Skeletal muscle tissue (tissue), 4 donors: ENCODE data around the gene NTNG1. TPM values are rescaled to one million over a fixed set of nuclear protein-coding genes. Genes with fewer than 3 reads are reported as not detected.

Experiments used
- H3K27ac ChIP-seq: one replicate; pipeline ENCODE4 v1.7.0; 2013; ENCODE audit warnings: mild to moderate bottlenecking, low read depth, low read length, inconsistent platforms
- H3K27me3 ChIP-seq, 3 donors: one replicate each; pipeline ENCODE4 v1.7.0; 2013; ENCODE audit warnings: low read length in 3 of 3; ENCODE audit not compliant: control insufficient read depth in 3 of 3, insufficient read depth in 3 of 3
- H3K36me3 ChIP-seq, 3 donors: one replicate each; pipeline ENCODE4 v1.7.0; 2013; ENCODE audit warnings: low read length in 3 of 3; ENCODE audit not compliant: control insufficient read depth in 3 of 3, insufficient read depth in 3 of 3
- H3K4me1 ChIP-seq, 3 donors: one replicate each; pipeline ENCODE4 v1.7.0; 2013; ENCODE audit warnings: low read length in 3 of 3, mild to moderate bottlenecking in 3 of 3; ENCODE audit not compliant: control insufficient read depth in 3 of 3, insufficient read depth in 3 of 3
- H3K4me3 ChIP-seq, 3 donors: one replicate each; pipeline ENCODE4 v1.7.0; 2013; ENCODE audit warnings: low read length in 3 of 3
- H3K9ac ChIP-seq, 3 donors: one replicate each; pipeline ENCODE4 v1.7.0; 2013; ENCODE audit warnings: low read length in 3 of 3, mild to moderate bottlenecking in 3 of 3, moderate library complexity in 2 of 3, low read depth in 1 of 3
- H3K9me3 ChIP-seq, 3 donors: one replicate each; pipeline ENCODE4 v1.7.0; 2013; ENCODE audit warnings: low read length in 3 of 3; ENCODE audit not compliant: control insufficient read depth in 3 of 3
- total RNA-seq: library from RNA; depleted of rRNA; stranded (reverse); fragments of >200 nt; gene quantifications from one replicate; pipeline ENCODE4 v1.2.3, GENCODE V29; 2014
- donor health status: Osteomylitis.

The NTNG1 gene
- total RNA-seq, 1 donor from 2014 or later = 8.4 TPM

DNA sequence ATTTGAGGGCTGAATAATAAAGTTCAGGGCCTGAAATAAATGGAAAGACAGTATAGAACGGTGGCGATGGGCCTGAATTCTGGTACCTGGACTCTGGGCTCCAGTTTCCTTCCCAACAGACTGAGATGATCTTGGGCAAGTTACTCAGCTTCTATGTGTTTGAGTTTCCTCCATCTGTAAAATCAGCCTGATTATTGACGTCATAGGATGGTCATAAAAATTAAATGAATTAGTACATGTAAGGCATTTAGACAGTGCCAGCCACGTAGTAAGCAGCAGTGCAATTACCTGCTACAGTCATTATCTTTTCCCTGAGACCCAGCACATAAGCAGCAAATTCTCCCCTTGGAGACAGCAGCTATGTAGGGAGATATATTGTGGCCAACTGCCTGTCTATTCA is 260.9 kb downstream of the NTNG1 start:
- Histone ChIP-seq H3K27me3 (no peaks in the 10 kb centered on the region), H3K9ac (no peak overlapping the region), H3K9me3 (no peaks in the 10 kb centered on the region), H3K4me1 (no peaks in the 10 kb centered on the region), H3K27ac (no peak overlapping the region), H3K36me3 (no peaks in the 10 kb centered on the region), H3K4me3 (no peak overlapping the region)

DNA sequence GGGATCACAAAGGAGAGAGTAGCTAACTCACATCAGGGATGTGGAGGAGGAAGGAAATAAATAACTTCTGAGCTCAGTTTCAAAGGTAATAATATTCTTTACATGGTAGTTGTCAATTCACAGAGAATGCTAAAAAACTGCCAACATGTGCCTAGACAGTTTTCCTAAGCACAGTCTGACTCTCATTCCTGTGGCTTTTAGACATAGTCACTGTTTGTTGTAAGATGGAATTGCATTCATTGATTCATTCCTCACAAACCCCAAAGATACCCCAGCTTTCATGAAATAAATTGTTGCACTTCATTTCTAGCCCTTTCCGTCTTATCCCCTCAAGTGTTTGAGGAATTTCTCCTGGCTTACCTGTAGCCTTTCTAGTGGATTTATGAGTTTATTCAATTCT is 263.9 kb downstream of the NTNG1 start:
- Histone ChIP-seq H3K9ac (no peak overlapping the region), H3K27ac (no peak overlapping the region), H3K27me3 (no peaks in the 10 kb centered on the region)

DNA sequence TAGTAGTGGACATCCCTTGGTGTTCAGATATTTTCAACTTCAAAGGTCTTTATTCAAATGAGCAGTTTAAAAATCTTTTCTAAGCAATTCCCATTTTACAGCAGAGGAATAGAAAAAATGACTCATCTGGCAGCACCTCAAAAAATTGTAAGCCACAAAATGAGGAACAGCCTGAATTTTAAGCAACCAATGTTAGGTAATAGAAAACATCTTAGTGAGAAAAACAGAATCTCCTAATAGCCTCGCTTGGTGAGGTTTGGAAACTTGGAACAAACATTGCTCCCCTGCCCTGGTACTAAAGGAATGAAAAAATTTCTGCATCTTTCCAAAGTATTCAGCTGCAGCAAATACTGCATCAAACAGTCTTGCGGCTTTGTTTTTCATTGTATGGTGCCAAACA is 264.4 kb downstream of the NTNG1 start:
- Histone ChIP-seq H3K27me3 (no peaks in the 10 kb centered on the region), H3K27ac (no peak overlapping the region), H3K4me1 (no peaks in the 10 kb centered on the region), H3K36me3 (no peaks in the 10 kb centered on the region), H3K9ac (no peak overlapping the region), H3K4me3 (no peak overlapping the region), H3K9me3 (no peaks in the 10 kb centered on the region)

More for the DNA sequence above, 263.9 kb downstream of the NTNG1 start:
- H3K4me3 ChIP-seq = no peak overlapping the region
- no peaks in the 10 kb centered on the region for H3K4me1 ChIP-seq
- no peaks in the 10 kb centered on the region for H3K9me3 ChIP-seq
- H3K36me3 ChIP-seq = no peaks in the 10 kb centered on the region

DNA sequence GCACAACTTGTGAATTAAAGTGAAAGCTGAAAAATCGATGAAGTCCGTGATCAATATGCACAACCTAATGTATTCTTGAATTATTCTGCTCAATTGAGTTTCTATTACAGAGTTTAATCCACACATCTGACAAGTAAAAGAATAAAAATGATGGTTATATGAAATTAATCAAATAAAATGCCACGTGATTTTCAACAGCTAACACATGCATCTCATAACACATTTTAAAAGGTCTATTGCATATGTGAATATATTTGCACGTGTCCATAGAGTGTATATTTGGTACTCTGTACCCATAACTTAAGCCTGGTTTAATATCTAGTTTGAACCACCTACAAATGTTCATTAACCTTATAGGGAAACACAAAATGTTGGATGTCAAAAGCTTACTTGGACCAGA is 266.2 kb downstream of the NTNG1 start:
- Histone ChIP-seq H3K36me3 (no peaks in the 10 kb centered on the region), H3K4me3 (no peak overlapping the region), H3K27ac (no peak overlapping the region), H3K9ac (no peak overlapping the region), H3K4me1 (no peaks in the 10 kb centered on the region), H3K27me3 (no peaks in the 10 kb centered on the region), H3K9me3 (no peaks in the 10 kb centered on the region)

DNA sequence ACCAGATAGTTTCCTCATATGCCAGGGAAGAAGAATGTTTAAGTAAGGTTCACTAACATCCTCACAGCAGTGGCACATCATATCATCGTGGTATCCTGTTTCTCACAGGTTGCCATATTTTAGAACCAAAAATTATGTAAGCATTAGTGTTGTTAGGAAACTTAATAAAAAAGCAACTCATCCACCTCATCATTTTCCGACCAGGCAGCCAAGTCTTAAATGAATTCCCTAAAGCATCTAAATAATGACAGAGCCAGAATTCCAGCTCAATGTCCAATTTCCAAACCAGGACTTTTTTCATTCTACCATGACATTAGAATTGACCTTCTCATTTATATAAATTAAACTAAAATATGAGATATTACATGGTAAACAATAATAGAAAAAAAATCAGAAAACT is 272.7 kb downstream of the NTNG1 start:
- Histone ChIP-seq H3K4me1 (no peaks in the 10 kb centered on the region), H3K27ac (no peak overlapping the region), H3K4me3 (no peak overlapping the region), H3K9me3 (no peaks in the 10 kb centered on the region), H3K36me3 (no peaks in the 10 kb centered on the region), H3K27me3 (no peaks in the 10 kb centered on the region), H3K9ac (no peak overlapping the region)

DNA sequence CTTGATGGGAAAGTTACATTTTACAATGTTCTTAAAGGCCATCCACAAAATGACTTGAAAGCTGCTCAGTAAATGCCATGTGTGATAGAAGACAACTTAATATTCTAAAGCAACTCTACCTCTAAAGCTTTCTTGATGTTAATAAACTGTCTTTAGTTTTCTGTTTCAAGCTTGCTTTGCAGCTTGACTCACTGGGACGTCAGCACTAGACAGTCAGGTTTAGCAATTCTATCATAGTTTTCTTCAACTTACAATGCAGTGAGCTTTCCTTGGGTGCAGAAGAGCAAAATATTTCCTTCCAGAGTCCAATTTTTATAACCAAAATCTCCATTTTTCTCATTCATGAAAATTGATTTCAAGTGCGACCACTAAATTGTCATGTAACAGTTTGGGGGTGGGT is 273.1 kb downstream of the NTNG1 start:
- Histone ChIP-seq H3K4me1 (no peaks in the 10 kb centered on the region), H3K9ac (no peak overlapping the region), H3K36me3 (no peaks in the 10 kb centered on the region), H3K9me3 (no peaks in the 10 kb centered on the region), H3K27ac (no peak overlapping the region), H3K4me3 (no peak overlapping the region), H3K27me3 (no peaks in the 10 kb centered on the region)

DNA sequence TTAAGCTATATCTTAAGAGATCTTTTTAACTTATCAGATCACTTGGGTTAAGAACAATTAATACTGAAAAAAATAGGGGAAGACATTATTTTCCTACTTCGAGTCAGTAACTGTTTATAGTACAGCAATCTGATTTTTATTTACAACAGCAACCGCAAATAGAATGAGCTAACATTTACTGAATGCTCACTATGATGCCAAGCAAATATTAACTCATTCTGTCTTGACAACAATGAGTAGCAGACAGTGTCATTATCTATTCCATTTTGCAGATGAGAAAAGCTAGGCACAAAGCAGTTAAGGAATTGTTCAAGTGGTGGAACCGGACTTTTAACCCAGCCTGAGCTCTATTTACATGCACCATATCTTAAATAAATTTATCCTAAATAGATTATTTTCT is 273.7 kb downstream of the NTNG1 start:
- no peak overlapping the region for H3K27ac ChIP-seq
- H3K4me1 ChIP-seq = no peaks in the 10 kb centered on the region
- no peak overlapping the region for H3K4me3 ChIP-seq
- no peaks in the 10 kb centered on the region for H3K36me3 ChIP-seq
- no peaks in the 10 kb centered on the region for H3K9me3 ChIP-seq
- H3K9ac ChIP-seq = no peak overlapping the region
- H3K27me3 ChIP-seq = no peaks in the 10 kb centered on the region

DNA sequence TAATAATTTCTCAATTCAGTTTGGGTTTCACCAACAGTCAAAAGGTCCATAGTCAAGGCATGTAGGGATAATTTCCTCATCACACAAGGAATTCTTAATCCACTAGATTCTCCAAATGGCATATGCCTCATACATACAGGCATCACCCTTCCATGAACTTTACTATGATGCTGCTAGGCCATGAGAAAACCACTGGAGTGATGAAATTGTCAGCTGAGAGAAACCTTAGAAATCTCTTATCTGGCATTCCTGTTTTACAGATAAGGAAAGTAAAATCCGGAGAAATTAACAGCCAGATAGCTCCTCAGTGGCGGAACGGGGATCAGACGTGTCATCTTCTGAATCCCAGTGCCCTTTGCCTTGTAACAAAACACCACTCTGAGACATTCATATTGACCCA is 274.4 kb downstream of the NTNG1 start:
- Histone ChIP-seq H3K27me3 (no peaks in the 10 kb centered on the region), H3K4me1 (no peaks in the 10 kb centered on the region), H3K9me3 (no peaks in the 10 kb centered on the region), H3K36me3 (no peaks in the 10 kb centered on the region), H3K27ac (no peak overlapping the region), H3K4me3 (no peak overlapping the region), H3K9ac (no peak overlapping the region)

DNA sequence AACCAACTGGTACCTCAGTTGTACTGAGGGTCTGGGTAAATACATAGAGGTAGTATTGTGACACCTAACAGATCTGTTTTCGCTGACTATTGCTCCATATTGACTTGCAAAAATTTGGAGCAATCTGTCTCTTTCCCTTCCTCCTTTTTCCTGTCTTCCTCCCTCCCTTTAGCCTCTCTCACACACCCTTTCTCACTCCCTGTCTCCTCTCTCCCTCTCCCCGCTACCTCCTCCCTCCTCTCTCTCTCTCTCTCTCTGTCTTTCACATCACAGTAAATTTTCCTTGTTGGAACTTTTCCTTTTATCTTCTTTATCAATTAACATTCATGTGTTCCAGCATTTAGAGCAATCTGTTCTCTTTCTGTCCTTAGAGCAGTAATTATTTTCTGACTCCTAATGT is 278.2 kb downstream of the NTNG1 start:
- no peaks in the 10 kb centered on the region for H3K27me3 ChIP-seq
- no peaks in the 10 kb centered on the region for H3K36me3 ChIP-seq
- H3K27ac ChIP-seq = no peak overlapping the region
- H3K9me3 ChIP-seq = no peaks in the 10 kb centered on the region
- no peak overlapping the region for H3K4me3 ChIP-seq
- H3K9ac ChIP-seq = no peak overlapping the region
- H3K4me1 ChIP-seq = no peaks in the 10 kb centered on the region

DNA sequence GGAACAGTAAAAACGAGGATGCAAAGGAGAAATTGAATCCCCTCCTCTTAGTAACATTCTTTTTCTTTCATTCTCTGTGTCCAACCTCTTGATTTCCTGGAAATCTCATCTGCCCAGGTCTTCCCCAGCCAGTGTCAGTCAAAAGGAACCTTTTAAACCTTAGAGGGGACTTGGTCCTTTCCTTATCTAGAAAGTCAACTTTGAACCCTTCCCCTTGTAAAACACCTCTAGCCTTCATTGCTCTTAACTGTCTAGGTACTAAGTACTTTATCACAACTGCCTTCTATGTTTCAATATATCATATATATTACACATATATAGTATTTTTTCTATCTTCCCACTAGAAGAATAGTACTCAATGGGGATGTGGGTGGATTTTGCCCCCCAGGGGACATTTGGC is 282.1 kb downstream of the NTNG1 start:
- no peaks in the 10 kb centered on the region for H3K36me3 ChIP-seq
- H3K9ac ChIP-seq = no peak overlapping the region
- H3K9me3 ChIP-seq = no peaks in the 10 kb centered on the region
- no peak overlapping the region for H3K27ac ChIP-seq
- H3K27me3 ChIP-seq = no peaks in the 10 kb centered on the region
- H3K4me1 ChIP-seq = no peaks in the 10 kb centered on the region
- H3K4me3 ChIP-seq = no peak overlapping the region
